Fibroblast of pulmonary artery (primary cell): ENCODE measurements around the gene SPAG5.

Experiments used
- DNase-seq: peaks from one replicate; pipeline ENCODE4 v3.0.0-alpha.2; 2010; ENCODE audit warnings: low read depth
- H3K4me3 ChIP-seq: replicated peaks from 2 replicates; pipeline ENCODE4 v1.5.1; 2011; ENCODE audit warnings: low read depth, mild to moderate bottlenecking, control low read depth, low read length, moderate library complexity
- CTCF ChIP-seq: IDR thresholded peaks from 2 replicates; pipeline ENCODE4 v1.5.1; 2011; ENCODE audit warnings: mild to moderate bottlenecking, control low read depth, low read length, inconsistent platforms; ENCODE audit errors: missing control alignments

Gene SPAG5

GRCh38 chr17:28549236-28550132, 49.3 kb downstream of the SPAG5 start:
- no peak overlapping the region for H3K4me3 ChIP-seq
- no peak for TF ChIP-seq CTCF
- DNase-seq, result no peak

GRCh38 chr17:28548417-28549130, 50.3 kb downstream of the SPAG5 start:
- no peak overlapping the region for H3K4me3 ChIP-seq
- DNase-seq, result no peak
- no peak for TF ChIP-seq CTCF

GRCh38 chr17:28547623-28548416, 51.0 kb downstream of the SPAG5 start:
- DNase-seq, result peak; percentile 77
- no peak overlapping the region for H3K4me3 ChIP-seq
- TF ChIP-seq CTCF, result peak; percentile 91

GRCh38 chr17:28547096-28547622, 51.7 kb downstream of the SPAG5 start:
- no peak overlapping the region for H3K4me3 ChIP-seq
- no peak for DNase-seq
- no peak for TF ChIP-seq CTCF

GRCh38 chr17:28545787-28546415, 52.9 kb downstream of the SPAG5 start:
- DNase-seq, result no peak
- no peak overlapping the region for H3K4me3 ChIP-seq
- no peak for TF ChIP-seq CTCF

- H3K4me3 ChIP-seq, result no peak overlapping the region
- DNase-seq, result no peak
- TF ChIP-seq CTCF, result no peak
Observed at GRCh38 chr17:28545141-28545503, 53.7 kb downstream of the SPAG5 start.
